Measurements from ENCODE around the gene TMEM86A. TPM values are rescaled to one million over a fixed set of nuclear protein-coding genes. Genes with fewer than 3 reads are reported as not detected.

TMEM86A gene
- total RNA-seq, 1 experiment from 2014 or later: 1.3 TPM

GRCh38 chr11:18754308-18754707 is 55.7 kb downstream of the TMEM86A start:
- peak; percentile 76 for DNase-seq (ENCODE audit: low read depth)

Other genes with a start within 250 kb of the TMEM86A start
- gene LDHAL6A, start 242.9 kb upstream of the TMEM86A start, total RNA-seq (2014; rRNA removed; shearing (Covaris generic)): not detected in 2 replicates
- gene TSG101, start 171.8 kb upstream of the TMEM86A start, total RNA-seq (2014; rRNA removed; shearing (Covaris generic)): 114 and 142 TPM in 2 replicates
- 14.2 and 19.9 TPM in 2 replicates for gene UEVLD, start 110.0 kb upstream of the TMEM86A start, total RNA-seq (2014; rRNA removed; shearing (Covaris generic))
- 0.73 TPM in 1 of 2 replicates, not detected in the other for gene MISFA, start 99.0 kb upstream of the TMEM86A start, total RNA-seq (2014; rRNA removed; shearing (Covaris generic))
- 15.5 and 16.7 TPM in 2 replicates for gene SPTY2D1, start 64.4 kb upstream of the TMEM86A start, total RNA-seq (2014; rRNA removed; shearing (Covaris generic))
- gene IGSF22, start 27.4 kb downstream of the TMEM86A start, total RNA-seq (2014; rRNA removed; shearing (Covaris generic)): not detected in 2 replicates
- gene PTPN5, start 93.0 kb downstream of the TMEM86A start, total RNA-seq (2014; rRNA removed; shearing (Covaris generic)): not detected in 2 replicates
- not detected in 2 replicates for gene MRGPRX1, start 240.6 kb downstream of the TMEM86A start, total RNA-seq (2014; rRNA removed; shearing (Covaris generic))

Measured in HT1080 (cell line).